ENCODE measurements around the gene MDC1.
"Not testable (repeated sequence)": the region's sequence is repeated elsewhere in the genome, so short reads cannot be mapped to it uniquely, and the experiment has no call there.

The MDC1 gene

GRCh38 chr6:30717129-30717844 is at the start of gene MDC1:
Gene MDC1 (minus strand): TSS chr6:30717281. CDS start chr6:30715175, 2,106 bp downstream.
- peak; percentile 97 for DNase-seq

DNA sequence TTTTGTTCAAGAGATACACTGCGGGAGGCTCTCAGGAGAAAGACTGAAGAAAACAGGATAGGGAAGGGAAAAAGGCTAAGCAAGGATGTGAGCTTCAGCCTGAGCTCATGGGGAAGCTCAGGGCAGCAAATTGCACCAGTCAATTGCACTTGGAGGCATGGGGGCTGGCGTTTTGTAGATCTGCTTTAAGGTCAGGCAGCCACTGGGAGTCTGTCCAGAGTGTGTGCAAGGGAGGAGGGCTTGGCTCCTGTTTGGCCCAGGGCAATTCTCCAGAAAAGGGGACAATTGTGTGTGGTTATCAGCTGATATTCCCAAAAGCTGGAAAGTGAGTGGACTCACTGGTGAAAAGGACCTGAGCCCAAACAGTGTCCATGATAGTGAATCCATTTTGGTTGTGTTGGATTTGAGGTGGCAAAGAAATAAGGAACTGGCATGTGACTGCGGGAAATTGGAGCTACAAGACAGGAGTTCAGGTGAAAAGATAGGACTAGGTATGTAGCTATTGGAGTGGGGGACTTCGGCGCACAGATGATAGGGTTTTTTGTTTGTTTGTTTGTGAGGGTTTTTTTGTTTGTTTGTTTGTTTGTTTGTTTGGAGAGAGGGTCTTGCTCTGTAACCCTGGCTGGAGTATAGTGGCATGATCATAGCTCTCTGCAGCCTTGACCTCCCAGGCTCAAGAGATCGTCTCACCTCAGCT is 49.5 kb upstream of the MDC1 start:
- no peak for DNase-seq

- DNase-seq, result not testable (repeated sequence)
Measured at GRCh38 chr6:30765495-30765894, 48.4 kb upstream of the MDC1 start.

DNA sequence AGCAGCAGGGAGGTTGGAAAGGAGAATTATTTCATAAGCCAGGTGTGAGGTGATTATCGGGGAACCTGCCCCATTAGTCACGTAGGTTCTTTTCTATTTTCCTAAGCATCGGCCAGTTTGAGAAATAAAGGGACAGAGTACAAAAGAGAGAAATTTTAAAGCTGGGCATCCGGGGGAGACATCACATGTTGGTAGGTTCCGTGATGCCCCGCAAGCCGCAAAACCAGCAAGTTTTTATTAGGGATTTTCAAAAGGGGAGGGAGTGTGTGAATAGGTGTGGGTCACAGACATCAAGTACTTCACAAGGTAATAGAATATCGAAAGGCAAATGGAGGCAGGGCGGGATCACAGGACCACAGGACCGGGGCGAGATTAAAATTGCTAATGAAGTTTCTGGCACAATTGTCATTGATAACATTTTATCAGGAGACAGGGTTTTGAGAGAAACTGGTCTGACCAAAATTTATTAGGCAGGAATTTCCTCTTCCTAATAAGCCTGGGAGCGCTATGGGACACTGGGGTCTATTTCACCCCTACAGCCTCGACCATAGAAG is 47.5 kb upstream of the MDC1 start:
- not testable (repeated sequence) for DNase-seq

DNA sequence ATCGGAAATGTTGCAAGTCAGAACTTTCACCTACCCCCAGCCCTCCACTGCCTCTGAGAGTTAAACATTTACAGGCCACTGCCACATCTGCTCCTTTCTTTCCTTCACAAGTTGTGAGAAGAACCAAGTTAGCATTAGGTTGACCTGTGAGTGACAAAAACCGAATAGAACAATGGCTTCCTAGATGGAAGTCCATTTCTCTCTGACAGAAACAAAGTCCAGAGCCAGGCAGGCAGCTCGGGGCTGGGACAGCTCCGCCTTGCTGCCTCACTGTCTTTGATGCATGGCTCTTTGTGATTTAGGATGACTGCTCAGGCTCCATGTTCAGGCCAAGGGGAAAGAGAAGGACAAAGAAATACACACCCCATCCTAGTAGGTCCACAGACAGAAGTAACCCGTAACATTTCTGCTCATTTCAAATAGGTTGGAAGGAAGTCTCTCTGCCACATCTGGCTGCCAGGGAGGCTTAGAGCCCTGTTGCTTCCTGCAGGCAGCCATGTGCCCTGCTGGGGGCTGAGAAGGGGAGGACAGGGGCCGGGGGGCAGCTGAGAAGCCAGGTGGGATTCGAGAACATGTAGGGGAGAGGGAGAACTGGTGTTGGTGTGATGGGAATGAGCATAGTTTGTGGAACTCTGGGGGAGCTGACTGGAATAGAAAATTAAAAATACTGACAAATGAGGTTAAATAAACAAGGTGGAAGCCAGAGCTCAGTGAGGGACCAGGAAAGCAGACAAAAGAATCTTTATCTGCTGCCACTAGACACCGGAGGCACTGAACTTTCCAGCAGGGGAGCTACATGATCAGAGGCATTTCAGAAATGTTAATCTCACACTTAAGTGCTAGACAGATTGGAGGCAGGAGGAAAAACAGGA is 46.8 kb upstream of the MDC1 start:
- DNase-seq, result peak; percentile 38

DNA sequence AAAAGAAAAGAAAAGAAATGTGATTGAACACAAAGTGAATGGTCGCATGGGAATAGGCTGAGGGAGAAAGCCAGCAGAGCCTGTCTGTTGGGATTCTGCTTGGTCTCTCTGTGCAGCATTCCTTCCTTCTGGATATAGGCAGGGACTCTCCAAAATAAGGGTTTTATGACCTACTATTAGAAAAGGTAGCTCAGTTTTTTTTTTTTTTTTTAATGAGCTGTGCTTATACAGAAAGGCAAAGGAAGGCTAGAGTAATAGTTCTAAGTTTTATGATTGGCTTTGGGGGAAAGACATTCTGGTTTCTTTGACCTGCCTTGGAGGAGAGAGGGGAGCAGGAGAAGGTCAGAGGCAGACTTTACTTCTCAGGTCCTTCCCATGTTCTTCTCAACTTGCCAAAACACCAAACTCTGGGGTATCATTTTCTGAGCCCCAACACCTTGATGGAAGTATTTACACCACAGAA is 46.1 kb upstream of the MDC1 start:
- no peak for DNase-seq

- no peak for DNase-seq
Measured at GRCh38 chr6:30761791-30762429, 44.8 kb upstream of the MDC1 start.

- DNase-seq, result no peak
Measured at GRCh38 chr6:30760549-30760948, 43.5 kb upstream of the MDC1 start.

GRCh38 chr6:30759575-30760239 is 42.6 kb upstream of the MDC1 start:
- DNase-seq, result no peak

GRCh38 chr6:30757261-30757904 is 40.3 kb upstream of the MDC1 start:
- DNase-seq, result no peak

DNA sequence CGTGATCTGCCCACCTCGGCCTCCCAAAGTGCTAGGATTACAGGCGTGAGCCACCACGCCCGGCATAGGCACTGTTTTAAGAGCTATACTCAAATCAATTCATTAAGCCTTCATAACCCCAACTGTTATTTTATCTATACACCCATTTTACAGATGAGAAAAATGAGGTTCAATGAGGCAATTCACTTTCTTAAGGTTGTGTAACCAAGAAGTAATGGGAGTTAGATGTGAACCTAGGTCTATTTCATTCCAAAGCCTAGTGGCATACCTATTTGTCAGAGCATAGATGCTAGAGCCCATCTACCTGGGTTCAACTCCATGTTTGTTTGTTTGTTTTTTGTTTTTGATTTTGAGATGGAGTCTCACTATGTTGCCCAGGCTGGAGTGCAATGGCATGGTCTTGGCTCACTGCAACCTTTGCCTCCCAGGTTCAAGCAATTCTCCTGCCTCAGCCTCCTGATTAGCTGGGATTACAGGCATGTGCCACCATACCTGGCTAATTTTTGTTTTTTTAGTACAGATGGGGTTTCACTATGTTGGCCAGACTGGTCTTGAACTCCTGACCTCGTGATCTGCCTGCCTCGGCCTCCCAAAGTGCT is 39.4 kb upstream of the MDC1 start:
- not testable (repeated sequence) for DNase-seq

GRCh38 chr6:30754631-30755030 is 37.5 kb upstream of the MDC1 start:
- DNase-seq, result no peak

DNA sequence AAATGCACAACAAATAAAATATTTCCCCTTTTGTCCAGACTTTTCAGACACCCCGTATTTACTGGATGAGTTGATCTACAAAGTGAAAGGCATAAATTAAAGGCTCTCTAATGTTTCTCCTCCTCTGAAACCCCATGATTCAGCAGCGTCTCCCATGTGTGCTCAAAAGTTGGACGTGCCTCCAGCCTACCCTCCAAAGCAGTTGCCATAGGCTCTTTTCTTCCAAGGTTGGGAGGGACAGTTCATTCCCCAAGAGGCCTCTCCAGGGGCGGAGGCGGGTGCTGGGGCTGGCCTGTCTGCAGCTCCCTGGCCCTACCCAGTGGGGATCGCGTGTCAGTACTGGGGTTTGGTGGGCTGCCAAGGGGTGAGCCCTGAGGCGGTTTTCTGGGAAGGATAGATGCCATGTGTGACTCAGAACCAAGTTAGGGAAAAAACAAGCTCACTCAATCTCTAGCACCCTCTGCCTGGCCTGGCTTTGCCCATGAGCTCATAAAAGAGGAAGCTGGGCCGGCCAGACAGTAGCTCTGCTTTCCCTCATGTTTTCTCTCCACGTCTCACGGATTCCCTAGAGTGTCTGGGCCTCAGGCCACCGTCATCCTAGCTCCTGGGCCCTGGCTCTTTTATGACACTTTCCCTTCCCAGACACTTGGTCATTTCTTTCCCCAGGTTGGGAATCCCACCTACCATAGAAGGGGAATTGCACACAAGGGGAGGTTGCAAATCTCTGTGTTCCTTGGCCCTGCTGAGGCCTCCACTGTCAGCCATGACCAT is 35.3 kb upstream of the MDC1 start:
- DNase-seq, result no peak

DNA sequence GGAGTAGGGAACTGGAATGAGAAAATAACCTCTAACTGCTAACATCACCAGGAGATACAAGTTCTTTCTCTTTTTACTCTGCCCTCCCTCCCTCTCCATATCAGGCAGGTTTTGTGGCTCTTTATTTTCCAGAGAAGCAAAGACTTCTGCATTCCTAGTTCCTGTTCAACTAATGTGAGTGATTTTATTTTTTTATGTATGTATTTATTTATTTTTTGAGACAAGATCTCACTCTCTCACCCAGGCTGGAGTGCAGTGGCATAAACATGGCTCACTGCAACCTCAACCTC is 33.2 kb upstream of the MDC1 start:
- no peak for DNase-seq

- DNase-seq, result no peak
Measured at GRCh38 chr6:30749554-30750378, 32.7 kb upstream of the MDC1 start.

GRCh38 chr6:30748851-30749540 is 31.9 kb upstream of the MDC1 start:
- DNase-seq, result no peak

- no peak for DNase-seq
Measured at GRCh38 chr6:30747902-30748769, 31.1 kb upstream of the MDC1 start.

GRCh38 chr6:30747300-30747687 is 30.2 kb upstream of the MDC1 start:
- DNase-seq, result no peak

Data from NCI-H2081 treated with DMSO at 0.1 percent for 48 hours (cell line).